Uterus (tissue), 4 donors: ENCODE data around the gene HOXA9. TPM values are rescaled to one million over a fixed set of nuclear protein-coding genes. Genes with fewer than 3 reads are reported as not detected.

Source experiments
- DNase-seq, 2 donors: peaks; one replicate each; pipeline ENCODE4 v3.0.0-alpha.2; 2019 to 2020
- H3K27ac ChIP-seq, 2 donors: fragments of 200-600 bp; sonication (generic); 1 replicate in 1 of 2; 2 replicates in 1 of 2; pipeline ENCODE4 v1.5.1; 2016 to 2018
- H3K27me3 ChIP-seq, 2 donors: fragments of 200-600 bp; sonication (generic); one replicate each; pipeline ENCODE4 v1.5.1; 2018 to 2019; ENCODE audit warnings: control low read depth in 1 of 2
- H3K36me3 ChIP-seq, 2 donors: fragments of 200-600 bp; sonication (generic); one replicate each; pipeline ENCODE4 v1.5.1; 2019; ENCODE audit warnings: control low read depth in 1 of 2
- H3K4me1 ChIP-seq, 2 donors: fragments of 200-600 bp; sonication (generic); one replicate each; pipeline ENCODE4 v1.5.1; 2018 to 2019; ENCODE audit warnings: control low read depth in 1 of 2
- H3K4me3 ChIP-seq, 2 donors: fragments of 200-600 bp; sonication (generic); 1 replicate in 1 of 2; 2 replicates in 1 of 2; pipeline ENCODE4 v1.5.1; 2018 to 2019; ENCODE audit warnings: mild to moderate bottlenecking in 1 of 2
- H3K9me3 ChIP-seq, 2 donors: fragments of 200-600 bp; sonication (generic); one replicate each; pipeline ENCODE4 v1.5.1; 2019; ENCODE audit warnings: control low read depth in 1 of 2
- CTCF ChIP-seq, 4 experiments: fragments of 200-600 bp in 2 of 4; fragments of 450-650 bp in 2 of 4; sonication (generic) in 2 of 4; IDR thresholded peaks; one replicate each; pipeline ENCODE4 v1.5.1; 2016 to 2019; ENCODE audit warnings: antibody characterized with exemption in 4 of 4, mild to moderate bottlenecking in 2 of 4, moderate library complexity in 1 of 4
- POLR2A ChIP-seq, 2 donors: fragments of 450-650 bp; IDR thresholded peaks; one replicate each; pipeline ENCODE4 v1.6.1; 2016; ENCODE audit warnings: antibody characterized with exemption in 2 of 2, mild to moderate bottlenecking in 1 of 2, moderate library complexity in 1 of 2
- intact Hi-C: fragments of 100-400 bp; cut with DNase I; formaldehyde crosslinking; loops from one replicate; pipeline ENCODE4 v1.15.1; 2023; ENCODE audit warnings: low total_unique reads
- total RNA-seq, 4 donors: library from RNA; depleted of rRNA in 3 of 4; stranded (reverse); fragments of >200 nt in 3 of 4; gene quantifications; one replicate each; pipeline versions ENCODE4 v1.1.0 to v1.2.4, GENCODE V29; 2014 to 2023
- donor health status: DM: yes; HTN: yes; CAD: no.

HOXA9 gene
- total RNA-seq, 4 donors from 2014 or later: 2.3 to 26.4 (median 22.4) TPM

DNA sequence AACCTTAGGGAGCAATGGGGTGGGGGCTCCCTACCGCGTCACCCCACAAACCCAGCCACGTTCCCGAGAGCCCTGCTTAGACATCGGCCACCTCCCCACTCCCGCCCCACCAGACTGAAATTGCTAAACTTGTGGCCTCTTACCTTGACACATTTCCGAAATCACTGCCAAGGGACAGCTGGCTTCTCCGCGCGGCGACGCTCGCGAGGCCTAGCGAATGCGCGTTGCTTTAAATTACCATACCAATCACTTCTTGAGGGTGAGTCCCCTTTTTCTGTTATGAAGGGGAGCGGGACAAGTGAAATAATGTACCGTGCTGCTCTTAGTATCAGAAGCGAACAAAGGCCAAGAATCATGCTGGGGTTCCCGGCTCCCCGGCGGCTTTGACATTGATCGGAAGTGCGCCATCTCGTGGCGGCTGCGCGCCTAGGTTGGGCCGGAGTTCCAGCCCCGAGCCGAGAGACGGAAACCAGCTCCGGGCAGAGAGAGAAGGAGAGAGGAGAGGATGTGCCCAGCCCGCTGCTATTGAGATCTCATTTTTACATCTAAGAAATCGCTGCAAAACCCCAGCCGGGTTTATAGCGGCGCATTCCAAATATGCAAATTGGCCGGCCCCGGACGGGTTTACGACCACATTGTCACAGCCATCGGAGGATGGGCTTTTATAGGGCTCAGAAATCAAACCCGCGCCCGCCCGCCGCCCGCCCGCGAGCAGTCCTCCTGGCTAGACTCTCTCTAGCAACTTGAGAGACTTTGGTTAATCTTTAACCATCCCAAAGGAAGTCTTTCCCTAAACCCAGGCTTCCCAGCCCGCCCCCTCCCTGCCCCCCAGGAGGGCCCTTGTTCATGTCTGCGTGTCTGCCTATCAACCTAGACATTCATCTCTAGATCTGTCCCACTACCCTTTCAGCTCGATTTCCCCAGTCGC, 14.4 kb upstream of the HOXA9 start:
- Histone ChIP-seq H3K27ac (peak overlapping the region; percentile 94 to 96), H3K4me3 (peak overlapping the region; percentile 58 to 66), H3K9me3 (no peaks in the 10 kb centered on the region), H3K27me3 (no peaks in the 10 kb centered on the region), H3K36me3 (no peaks in the 10 kb centered on the region), H3K4me1 (no peaks in the 10 kb centered on the region)
- intact Hi-C loops: loop anchor here (5.0 kb wide), 1 partner anchor 1322 kb away; no protein-coding TSS in a partner anchor
- peak; percentile 86 to 90 for DNase-seq
- TF ChIP-seq POLR2A (IDR thresholded peaks at IDR 0.05) (peak in 1 of 2 donors; percentile 52), CTCF (IDR thresholded peaks at IDR 0.05) (peak; percentile 68 to 94 (median 84))

DNA sequence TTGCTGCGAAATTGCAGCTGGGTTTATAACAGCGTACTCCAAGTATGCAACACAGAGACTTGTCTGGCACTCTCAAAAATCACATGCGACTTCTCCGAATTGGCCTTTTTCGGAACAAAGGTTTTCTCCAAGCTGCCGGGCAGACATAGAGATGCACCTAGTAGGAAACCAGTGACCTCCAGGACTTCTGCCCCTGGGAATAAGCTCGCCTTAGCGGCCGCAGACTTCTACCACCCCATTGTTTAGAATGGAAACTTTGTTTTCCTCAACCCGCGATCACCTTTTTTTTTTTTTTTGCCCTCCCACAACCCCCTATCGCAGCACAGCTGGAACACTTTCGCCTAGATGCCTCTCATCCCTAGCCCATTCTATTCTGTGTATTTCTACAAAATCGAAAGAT, 13.7 kb upstream of the HOXA9 start:
- H3K4me3 ChIP-seq: peak overlapping the region; percentile 58 to 66
- intact Hi-C loops: no loop called here

DNA sequence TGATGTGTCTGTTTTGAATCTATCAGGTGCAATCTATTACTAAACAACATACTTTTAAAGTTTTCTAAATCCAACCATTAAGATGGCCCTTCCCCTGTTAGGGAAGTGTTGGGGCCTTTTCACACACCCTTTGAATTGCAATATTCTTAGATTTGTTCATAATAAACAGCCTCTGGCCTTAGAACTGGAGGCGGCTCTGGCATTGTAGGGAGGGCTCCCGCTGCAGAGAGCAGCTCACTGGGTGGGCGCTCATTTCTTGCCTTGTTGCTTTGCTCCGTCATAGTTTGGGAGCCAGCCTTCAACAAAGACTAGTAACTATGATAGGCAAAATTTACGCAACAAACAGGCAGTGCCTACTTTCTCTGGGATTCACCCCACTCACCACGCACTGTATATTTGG, 13.0 kb upstream of the HOXA9 start:
- Histone ChIP-seq H3K27ac (peak overlapping the region; percentile 94 to 96), H3K9me3 (no peaks in the 10 kb centered on the region), H3K36me3 (no peaks in the 10 kb centered on the region), H3K27me3 (no peaks in the 10 kb centered on the region), H3K4me1 (no peaks in the 10 kb centered on the region), H3K4me3 (peak overlapping the region; percentile 58 to 66)
- TF ChIP-seq CTCF (IDR thresholded peaks at IDR 0.05): no peak
- TF ChIP-seq POLR2A (IDR thresholded peaks at IDR 0.05): no peak
- intact Hi-C loops: no loop called here
- DNase-seq: peak; percentile 45 to 65

More for the DNA sequence above, 13.7 kb upstream of the HOXA9 start:
- no peaks in the 10 kb centered on the region for H3K9me3 ChIP-seq
- no peaks in the 10 kb centered on the region for H3K4me1 ChIP-seq
- no peak for TF ChIP-seq CTCF (IDR thresholded peaks at IDR 0.05)
- no peak for TF ChIP-seq POLR2A (IDR thresholded peaks at IDR 0.05)
- H3K36me3 ChIP-seq: no peaks in the 10 kb centered on the region
- no peaks in the 10 kb centered on the region for H3K27me3 ChIP-seq
- peak; percentile 16 to 23 for DNase-seq
- peak overlapping the region; percentile 94 to 96 for H3K27ac ChIP-seq

- Histone ChIP-seq H3K4me3 (peak overlapping the region; percentile 58 to 66), H3K27me3 (no peaks in the 10 kb centered on the region), H3K4me1 (no peaks in the 10 kb centered on the region), H3K36me3 (no peaks in the 10 kb centered on the region), H3K9me3 (no peaks in the 10 kb centered on the region), H3K27ac (peak overlapping the region; percentile 94 to 96)
- DNase-seq: peak in 1 of 2 donors; percentile 14
- TF ChIP-seq POLR2A (IDR thresholded peaks at IDR 0.05): no peak
- no peak for TF ChIP-seq CTCF (IDR thresholded peaks at IDR 0.05)
- intact Hi-C loops: no loop called here
These were observed 12.5 kb upstream of the HOXA9 start for GRCh38 chr7:27177795-27178320.
